ENCODE measurements around the gene SIRT2. TPM values are rescaled to one million over a fixed set of nuclear protein-coding genes. Genes with fewer than 3 reads are reported as not detected.

SIRT2 gene
- total RNA-seq, 4 donors from 2014 or later: 90.4 to 100 (median 96.2) TPM

- Histone ChIP-seq H3K36me3 (no peaks in the 10 kb centered on the region), H3K4me1 (peaks cover 26% of the 10 kb centered on the region), H3K27ac (peak overlapping the region; percentile 99), H3K4me3 (peak overlapping the region; percentile 95), H3K9me3 (no peaks in the 10 kb centered on the region), H3K27me3 (no peaks in the 10 kb centered on the region)
- 92% methylated on average over 17 of the region's 17 CpGs for WGBS
- DNase-seq (ENCODE audit: low spot score in 2 of 2): no peak
- TF ChIP-seq EP300 (IDR thresholded peaks at IDR 0.05): no peak
- TF ChIP-seq POLR2A (IDR thresholded peaks at IDR 0.05): no peak
- TF ChIP-seq CTCF (IDR thresholded peaks at IDR 0.05): no peak
- no peak for TF ChIP-seq POLR2AphosphoS5 (IDR thresholded peaks at IDR 0.05)
Measured at GRCh38 chr19:38853214-38853613, 46.2 kb downstream of the SIRT2 start.

DNA sequence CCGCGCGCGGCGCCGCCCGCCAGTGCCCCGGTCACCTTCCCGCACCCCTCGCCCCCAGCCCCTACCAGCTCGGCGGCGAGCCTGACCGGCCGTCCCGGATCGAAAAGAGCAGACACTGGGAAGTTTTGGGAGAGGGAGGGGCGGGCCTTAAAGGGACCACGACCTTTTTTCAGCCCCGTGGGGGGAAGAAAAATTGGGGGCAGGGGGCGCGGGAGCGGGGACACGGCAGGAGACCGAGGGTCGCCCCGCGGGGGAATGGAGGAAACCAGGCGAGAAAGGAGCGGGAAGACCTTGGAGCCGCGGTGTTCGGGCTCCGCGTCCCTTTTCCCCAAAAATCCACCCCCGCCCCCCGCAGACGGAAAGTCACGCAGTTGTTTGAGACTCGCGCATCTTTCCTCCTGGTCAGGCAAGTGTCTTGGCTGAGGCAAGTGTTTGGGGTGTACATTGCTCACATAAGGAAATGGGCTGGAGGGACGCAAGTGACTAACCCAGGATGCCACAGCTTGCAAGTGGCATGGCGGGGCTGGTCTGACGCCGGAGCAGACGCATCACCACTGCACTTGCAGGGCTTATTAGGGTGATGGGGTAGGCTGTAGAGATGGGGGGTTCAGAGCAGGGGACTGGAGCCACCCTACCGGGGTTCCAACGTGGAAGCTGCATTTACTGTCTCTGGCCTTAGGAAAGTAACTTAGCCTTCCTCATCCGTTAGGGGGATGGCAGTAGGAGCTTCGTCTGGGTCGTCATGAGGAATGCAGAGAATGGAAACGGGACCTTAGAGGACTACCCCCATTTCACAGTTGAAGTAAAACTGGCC, 47.0 kb downstream of the SIRT2 start:
- DNase-seq (ENCODE audit: low spot score in 2 of 2): peak; percentile 85 to 86
- peak in 1 of 3 donors; percentile 6 for TF ChIP-seq POLR2AphosphoS5 (IDR thresholded peaks at IDR 0.05)
- TF ChIP-seq CTCF (IDR thresholded peaks at IDR 0.05): no peak
- no peaks in the 10 kb centered on the region for H3K9me3 ChIP-seq

DNA sequence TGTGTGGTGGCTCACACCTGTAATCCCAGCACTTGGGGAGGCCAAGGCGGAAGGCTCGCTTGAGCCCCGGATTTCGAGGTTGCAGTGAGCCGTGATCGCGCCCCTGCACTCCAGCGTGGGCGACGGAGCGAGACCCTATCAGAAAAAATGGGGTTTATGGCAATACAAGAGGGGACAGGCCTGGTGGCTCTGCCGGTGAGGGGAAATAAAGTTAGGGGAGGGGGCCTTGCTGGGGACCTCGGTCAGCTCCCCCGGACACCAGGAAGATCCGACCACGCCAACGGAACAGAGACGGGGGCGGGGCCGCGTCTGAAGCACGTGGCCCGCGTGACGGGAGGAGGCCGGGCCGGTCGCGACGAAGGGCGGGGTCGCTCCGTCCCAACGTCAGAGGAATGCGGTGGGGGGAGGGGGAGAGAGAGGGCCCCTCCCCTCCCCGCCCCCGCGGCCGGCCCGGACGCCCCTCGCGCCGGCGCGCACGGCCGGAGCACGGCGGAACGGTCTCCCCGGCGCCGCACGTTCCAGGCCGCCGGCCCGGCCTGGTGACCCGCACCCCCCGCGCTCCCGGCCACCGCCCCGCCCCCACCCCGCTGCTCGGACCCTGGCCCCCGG, 47.7 kb downstream of the SIRT2 start:
- H3K4me3 ChIP-seq: peak overlapping the region; percentile 95

More for the DNA sequence above, 47.0 kb downstream of the SIRT2 start:
- peak overlapping the region; percentile 99 for H3K27ac ChIP-seq
- H3K27me3 ChIP-seq: no peaks in the 10 kb centered on the region
- peak overlapping the region; percentile 95 for H3K4me3 ChIP-seq
- peaks cover 34% of the 10 kb centered on the region for H3K4me1 ChIP-seq
- H3K36me3 ChIP-seq: peaks cover 4% of the 10 kb centered on the region
- WGBS: under 1% methylated on average over 37 of the region's 52 CpGs

DNA sequence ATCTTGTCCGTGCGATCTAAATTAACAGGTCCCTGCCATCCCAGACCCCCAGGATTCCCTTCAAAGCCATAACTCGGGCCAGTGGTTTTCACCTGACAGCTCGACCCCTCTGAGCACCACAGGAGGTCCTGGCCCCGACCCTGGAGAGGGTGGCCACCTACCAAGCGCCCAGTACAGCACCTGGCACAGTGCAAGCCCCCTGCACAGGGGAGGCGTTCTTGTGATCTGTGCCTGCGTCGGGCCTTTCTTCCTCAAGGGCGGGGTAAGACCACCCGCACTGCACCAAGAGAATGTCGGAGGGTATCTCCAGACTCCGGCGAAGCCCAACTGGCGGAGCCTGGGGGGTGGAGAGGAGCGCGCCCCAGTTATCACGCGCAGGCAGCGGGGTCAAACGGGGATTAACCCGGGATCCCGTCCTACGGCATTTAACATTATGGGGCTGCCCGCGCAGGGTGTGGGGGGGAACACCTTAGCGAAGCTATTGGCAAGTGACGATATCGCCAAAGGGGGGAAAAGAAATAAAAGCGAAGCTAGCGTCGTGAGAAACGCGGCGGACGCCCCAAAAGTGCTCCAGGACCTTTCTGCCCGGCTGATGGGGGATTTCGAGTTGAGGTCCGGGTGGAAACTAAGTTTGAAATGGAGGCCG, 48.3 kb downstream of the SIRT2 start:
- H3K27me3 ChIP-seq: no peaks in the 10 kb centered on the region
- TF ChIP-seq POLR2AphosphoS5 (IDR thresholded peaks at IDR 0.05): no peak
- TF ChIP-seq EP300 (IDR thresholded peaks at IDR 0.05): no peak
- 0% methylated on average over 28 of the region's 40 CpGs for WGBS
- H3K36me3 ChIP-seq: peaks cover 18% of the 10 kb centered on the region
- no peaks in the 10 kb centered on the region for H3K9me3 ChIP-seq
- H3K4me3 ChIP-seq: peak overlapping the region; percentile 95
- H3K27ac ChIP-seq: peak overlapping the region; percentile 99
- peak in 1 of 2 donors; percentile 83 for DNase-seq (ENCODE audit: low spot score in 2 of 2)
- H3K4me1 ChIP-seq: peaks cover 47% of the 10 kb centered on the region

More for the DNA sequence above, 47.7 kb downstream of the SIRT2 start:
- TF ChIP-seq EP300 (IDR thresholded peaks at IDR 0.05) (peak; percentile 55), CTCF (IDR thresholded peaks at IDR 0.05) (no peak), POLR2A (IDR thresholded peaks at IDR 0.05) (peak in 1 of 2 donors; percentile 68), POLR2AphosphoS5 (IDR thresholded peaks at IDR 0.05) (peak in 2 of 3 donors; percentile 58 to 70)
- Histone ChIP-seq H3K4me1 (peaks cover 41% of the 10 kb centered on the region), H3K27me3 (no peaks in the 10 kb centered on the region), H3K27ac (peak overlapping the region; percentile 99), H3K9me3 (no peaks in the 10 kb centered on the region), H3K36me3 (peaks cover 11% of the 10 kb centered on the region)
- DNase-seq (ENCODE audit: low spot score in 2 of 2): peak; percentile 96 to 97
- under 1% methylated on average over 32 of the region's 67 CpGs for WGBS

GRCh38 chr19:38850436-38850975, 48.9 kb downstream of the SIRT2 start:
- Histone ChIP-seq H3K9me3 (no peaks in the 10 kb centered on the region), H3K27me3 (no peaks in the 10 kb centered on the region)

More at GRCh38 chr19:38850436-38850975, 48.9 kb downstream of the SIRT2 start:
- Histone ChIP-seq H3K36me3 (peaks cover 24% of the 10 kb centered on the region), H3K4me3 (peak overlapping the region; percentile 95), H3K4me1 (peaks cover 53% of the 10 kb centered on the region), H3K27ac (peak overlapping the region; percentile 99)
- 0% methylated on average over 14 of the region's 26 CpGs for WGBS
- TF ChIP-seq CTCF (IDR thresholded peaks at IDR 0.05) (peak in 1 of 2 donors; percentile 22), POLR2AphosphoS5 (IDR thresholded peaks at IDR 0.05) (peak in 1 of 3 donors; percentile 22), POLR2A (IDR thresholded peaks at IDR 0.05) (peak in 1 of 2 donors; percentile 74), EP300 (IDR thresholded peaks at IDR 0.05) (no peak)
- DNase-seq (ENCODE audit: low spot score in 2 of 2): peak; percentile 100
